ENCODE measurements around the gene RTL1.

RTL1 gene

DNA sequence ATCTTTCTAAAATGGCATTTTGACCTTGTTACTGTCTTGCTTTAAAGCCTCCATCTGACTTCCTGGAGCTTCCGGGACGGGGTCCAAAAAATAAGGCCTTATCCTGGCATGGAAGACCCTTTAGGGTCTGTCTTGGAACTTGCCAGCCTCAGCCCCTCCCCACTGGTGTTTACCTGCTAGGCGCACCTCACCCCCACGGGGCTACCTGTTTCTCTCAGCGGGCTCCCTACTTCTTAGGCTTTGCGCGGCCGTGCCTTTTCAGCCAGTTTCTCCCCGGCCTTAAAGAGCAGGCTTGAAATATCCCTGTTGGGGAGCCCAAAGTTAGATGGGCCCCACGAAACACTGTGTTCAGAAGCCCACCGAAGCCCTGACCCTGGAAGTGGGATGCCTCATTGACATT is 5.1 kb downstream of the RTL1 start:
- no peak for DNase-seq

DNA sequence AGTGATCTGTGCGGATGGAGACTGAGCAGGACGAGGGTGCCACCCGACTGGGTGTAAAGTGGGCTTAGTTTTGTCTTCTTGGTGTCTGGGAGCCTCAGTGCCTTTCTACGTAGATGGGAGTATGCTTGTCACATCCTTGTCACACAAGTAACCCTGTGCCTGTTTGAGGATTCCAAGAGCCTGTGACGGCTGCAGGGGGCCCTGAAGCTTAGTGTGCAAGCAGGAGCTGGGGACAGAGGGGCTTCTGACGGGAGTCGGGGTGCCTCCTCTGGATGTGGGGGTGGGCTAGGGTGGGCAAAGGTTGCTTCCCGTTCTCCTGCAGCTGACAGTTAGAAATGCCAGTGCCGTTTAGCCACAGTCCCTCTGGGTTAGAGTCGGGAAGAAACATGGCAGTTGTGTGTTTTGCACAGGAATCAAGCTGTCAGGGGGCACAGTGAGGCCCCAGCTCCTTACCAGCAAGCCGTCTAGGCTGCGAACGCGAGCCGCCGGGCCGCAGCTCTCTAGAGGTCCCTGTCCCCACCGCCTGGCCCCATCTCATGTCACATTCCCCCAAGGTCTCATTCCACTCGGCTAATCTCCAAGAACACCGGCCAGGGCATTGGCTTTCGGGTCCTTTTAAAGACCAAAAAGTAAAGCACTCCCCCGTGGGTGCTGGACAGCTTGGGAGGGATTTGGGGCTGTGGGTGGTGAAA is 7.0 kb downstream of the RTL1 start:
- no peak for DNase-seq

DNA sequence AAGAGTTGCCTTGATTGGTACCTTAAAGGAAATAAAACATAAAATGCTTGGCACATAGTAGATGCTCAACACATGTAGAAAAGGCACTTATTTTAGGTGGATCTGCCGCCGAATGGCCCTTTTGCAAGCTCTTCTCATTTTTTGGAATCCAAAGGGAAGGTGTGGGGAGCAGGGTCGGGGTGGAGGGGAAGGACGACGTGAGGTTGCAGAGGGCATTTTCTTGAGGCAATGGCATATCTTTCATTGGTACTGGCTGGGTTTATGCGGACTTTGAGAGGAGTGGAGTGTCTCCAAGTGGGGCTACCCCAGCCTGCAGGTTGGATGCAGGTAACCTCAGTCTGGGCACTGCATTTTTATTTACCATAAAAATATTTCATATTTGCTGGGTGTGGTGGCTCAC is 8.1 kb downstream of the RTL1 start:
- DNase-seq = no peak

DNA sequence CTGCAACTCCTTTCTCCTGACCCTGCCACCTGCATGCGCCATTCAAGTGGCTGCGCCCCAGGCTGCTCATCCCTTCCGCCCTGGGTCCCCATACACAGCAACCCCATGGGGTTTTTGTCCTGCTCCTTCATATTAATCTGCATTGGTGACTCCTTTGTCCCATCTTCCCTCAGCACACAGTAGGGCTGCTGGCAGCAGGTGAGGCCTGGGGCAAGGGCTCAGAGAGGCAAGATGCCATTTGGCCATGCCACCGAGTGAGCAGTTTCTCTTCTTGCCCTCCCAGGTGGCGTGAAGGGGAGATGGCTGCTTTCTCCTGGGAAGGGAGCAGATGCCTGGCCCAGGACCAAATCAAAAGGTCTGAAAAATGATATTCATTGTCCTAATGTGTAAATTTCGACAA is 9.1 kb downstream of the RTL1 start:
- no peak for DNase-seq

DNA sequence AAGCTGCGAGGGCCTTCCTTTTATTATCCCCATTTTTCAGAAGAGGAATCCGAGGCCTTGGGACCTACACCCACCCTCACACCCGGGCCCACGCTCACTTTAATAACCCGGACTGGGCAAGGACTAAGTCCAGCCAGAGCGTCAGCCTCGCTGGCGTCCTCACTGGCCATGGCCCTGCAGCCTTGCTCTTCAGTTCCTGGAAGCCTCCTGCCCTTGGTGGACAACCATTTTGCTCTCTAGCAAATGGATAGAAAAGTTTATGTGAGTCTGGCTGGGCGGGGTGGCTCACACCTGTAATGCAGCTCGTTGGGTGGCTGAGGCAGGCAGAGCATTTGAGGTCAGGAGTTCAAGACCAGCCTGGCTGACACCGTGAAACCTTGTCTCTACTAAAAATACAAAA is 9.8 kb downstream of the RTL1 start:
- DNase-seq = no peak

DNA sequence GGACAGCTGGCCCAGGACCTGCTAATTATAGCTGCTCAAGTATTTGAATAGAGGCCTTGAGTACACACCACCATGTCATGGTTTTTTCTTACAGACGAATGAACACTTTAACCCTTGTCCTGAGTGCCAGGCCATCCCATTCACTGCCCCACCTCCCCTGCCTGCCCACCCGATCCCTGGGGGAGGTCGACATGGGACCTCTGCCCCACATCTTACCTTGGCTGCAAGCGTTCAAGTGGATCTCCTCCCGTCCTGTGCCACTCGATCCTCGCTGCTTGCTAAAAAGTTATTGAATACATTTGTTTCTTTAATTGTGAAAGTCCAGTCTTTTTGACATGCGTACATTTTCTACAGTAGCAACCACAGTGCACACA is 10.3 kb downstream of the RTL1 start:
- DNase-seq = no peak

DNA sequence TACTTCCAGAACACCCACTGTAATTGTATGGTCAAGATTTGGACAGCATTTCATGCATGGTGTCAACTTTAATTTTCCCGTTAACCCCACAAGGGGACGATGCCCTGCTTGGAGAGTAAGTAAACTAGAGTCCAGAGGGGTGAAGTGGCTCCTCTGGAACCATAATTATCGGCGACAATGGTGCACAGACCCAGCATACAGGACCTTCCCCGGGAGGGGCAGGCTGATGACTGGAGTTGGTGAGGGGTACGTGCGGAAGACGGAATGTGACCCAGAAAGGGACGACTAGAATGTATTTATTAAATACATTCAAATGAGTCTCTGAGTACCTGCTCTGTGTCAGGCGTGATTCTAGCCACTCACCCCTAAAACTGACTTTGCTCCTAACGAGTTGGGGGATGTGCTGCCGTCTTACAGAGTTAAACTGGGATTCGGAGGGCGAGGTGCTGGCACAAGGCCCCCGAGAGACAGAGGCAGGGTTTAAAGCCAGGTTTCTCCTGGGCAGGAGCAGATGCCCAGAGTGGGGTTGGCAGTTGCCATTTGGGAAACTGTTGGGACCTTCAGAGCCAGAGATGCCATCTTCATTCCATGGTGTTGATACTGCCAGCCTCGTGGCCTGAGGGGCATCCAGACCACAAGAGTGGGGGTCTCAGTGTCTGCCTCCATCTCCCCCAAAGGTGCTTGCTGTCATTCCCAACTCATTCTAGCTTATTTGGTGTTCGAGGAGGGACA is 10.9 kb downstream of the RTL1 start:
- DNase-seq = no peak

DNA sequence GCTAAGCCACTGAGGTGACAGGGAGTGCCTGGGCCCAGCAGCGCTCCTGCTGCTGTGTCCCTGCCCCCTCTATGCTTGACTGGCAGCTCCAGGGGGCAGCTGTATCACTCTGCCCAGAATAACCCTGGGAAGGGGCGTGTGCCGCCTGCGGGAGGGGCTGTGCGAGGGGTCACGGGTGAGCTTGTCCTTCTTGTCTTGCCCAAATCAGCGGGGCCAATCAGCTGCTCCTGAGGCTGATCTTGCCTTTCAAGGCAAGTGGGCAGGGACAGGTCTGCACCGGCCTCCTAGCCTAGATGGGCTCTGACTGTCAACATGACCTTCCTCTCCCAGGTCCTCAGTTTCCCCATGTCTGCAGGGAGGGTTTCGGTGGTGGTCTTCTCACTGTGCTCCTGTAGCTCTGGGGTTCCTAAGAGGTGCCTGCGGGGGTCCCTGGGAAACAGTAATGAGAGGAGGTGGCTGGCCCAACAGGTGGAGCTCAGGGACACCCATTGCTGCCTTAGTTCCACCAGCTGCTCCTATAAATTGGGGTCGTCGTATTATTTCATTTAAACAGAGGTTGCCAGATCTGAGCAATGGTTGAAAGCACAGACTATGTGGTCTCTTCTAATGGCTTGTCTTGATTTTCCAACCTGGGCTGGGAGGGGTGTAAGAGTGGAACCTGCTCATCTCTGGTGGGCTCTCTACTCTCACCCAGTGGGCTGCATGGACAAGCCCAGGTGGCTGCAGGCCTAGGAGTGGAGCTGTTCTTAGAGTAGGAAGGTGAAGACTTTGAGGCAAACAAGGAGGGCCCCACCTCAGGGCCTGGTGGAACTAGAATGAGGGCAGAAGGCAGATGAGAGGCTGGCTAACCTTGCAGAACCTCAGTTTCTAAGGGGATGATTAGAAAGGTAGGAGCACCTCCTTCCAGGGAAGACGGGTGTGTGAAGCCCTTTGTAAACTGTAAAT is 11.7 kb downstream of the RTL1 start:
- no peak for DNase-seq

DNA sequence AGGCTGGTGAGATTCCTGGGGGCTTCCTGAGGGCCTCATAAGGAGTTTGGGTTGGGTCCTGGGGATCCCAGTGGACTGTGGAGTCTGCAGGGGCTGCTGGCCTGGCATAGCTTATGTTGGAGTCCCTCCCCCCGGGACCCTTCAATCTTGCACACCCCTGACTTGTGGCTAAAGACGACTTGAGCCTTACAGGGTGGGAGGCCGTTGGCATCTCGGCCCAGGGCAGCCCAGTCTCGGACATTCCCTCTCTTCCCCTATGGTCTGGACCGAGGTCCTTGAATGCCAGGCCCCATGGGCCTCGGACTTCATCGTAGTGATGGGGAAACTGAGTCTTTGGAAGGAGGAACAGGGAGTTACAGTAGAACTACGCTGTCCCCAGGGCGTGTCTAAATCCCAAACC is 12.5 kb downstream of the RTL1 start:
- no peak for DNase-seq

DNA sequence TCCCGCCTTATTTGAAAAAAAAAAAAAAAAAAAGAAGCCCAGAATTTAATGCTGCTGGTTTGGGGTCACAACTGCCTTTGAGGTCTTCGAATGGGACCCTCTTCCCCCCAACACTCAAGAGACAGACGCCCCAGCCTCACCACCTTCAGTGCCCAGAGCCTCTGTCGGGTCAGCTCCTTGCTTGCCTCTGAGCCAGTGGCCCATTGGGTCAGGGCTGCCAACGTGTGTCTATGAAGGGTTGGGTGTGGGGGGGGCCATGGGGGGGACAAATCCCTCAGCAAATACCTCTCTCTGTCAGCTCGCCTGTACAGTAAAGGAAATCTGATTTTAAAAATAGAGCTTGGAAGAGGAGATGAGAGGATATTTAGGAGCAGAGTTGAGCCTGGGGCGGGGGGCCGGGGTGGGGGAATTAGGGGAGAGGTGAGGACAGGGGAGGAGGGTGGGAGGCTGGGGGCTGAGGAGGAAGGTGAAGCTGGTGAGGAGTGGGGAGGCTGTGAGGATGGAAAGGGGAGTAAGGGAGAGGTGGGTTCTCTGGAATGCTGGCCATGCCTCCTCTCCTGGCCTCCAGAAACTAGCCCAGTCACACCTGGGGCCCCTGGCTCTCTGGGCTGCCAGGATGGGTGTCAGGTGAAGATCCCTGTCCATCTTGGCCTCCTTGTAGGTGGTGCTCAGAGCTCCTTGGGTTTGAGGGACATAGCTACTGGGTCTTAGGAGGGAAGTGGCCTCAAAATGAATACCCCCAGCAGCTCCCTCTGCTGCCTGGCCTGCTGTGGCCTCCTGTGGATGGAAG is 13.3 kb downstream of the RTL1 start:
- DNase-seq = no peak

DNA sequence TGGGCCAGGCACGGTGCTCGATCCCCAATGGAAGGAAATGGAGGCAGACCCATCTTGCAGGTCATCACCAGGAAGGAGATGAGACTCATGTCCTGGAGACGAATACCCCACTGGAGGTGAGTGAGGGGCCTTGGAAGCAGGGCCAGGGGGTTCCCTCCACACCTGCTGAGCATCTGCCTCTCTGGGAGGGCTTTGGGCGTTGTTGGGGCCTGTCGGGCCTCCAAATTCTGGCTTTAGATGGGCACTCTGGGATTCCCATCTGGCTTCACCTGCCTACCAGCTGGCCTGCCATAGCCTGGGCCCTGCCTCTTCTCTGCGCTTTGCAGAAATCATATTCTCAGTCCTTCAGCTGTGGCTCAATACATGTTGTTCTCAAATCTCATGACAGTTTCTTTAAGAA is 13.9 kb downstream of the RTL1 start:
- DNase-seq = no peak

DNA sequence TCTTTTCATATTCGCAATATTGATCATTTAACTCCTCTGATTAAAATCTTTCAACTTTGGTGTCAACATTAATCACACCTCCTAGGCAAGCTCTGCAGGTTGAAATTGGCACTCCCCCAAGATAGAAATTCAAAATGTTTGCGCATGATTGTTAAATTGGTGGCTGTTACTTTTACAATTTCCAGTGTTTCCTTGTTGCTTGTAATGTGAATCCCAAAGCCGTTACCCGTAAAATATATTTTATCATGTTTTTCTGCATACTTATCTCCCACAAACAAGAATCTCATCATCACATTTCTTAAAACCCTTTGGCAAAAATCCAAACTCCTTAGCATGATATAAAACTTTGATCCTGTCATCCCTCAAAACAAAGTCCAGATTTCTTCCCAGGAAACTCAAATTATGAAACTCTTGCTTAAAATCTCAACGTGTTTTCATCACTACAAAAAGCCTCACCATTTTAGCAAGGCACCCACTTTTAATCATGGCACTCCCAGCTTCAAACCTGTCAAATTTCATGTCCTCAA is 14.7 kb downstream of the RTL1 start:
- no peak for DNase-seq

DNA sequence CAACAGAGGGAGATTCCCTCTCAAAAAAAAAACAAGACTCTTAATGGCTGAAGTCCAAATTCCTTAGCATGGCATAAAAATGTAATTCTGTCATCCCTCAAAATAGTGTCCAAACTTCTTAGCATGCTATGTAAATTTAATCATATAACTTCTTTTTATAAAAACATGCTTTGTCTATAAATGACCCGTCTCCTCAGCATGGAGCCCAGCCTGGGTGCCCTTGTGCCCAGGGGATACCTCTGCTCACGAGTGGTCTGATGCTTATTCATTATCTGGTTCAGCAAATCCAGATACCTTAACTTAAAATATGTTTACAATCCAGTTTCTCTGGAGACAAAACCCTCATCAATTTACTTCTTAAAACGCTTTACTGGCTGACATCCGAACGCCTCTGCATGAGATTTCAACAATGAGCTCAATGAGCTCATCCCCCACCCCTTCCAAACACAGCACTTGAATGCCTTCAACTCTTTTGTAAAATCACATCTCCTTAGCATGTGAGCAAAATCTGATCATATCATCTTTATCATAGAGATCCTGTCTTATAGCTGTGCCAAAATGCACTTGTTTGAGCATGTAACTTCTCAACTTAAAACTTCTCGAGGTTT is 15.7 kb downstream of the RTL1 start:
- no peak for DNase-seq

DNA sequence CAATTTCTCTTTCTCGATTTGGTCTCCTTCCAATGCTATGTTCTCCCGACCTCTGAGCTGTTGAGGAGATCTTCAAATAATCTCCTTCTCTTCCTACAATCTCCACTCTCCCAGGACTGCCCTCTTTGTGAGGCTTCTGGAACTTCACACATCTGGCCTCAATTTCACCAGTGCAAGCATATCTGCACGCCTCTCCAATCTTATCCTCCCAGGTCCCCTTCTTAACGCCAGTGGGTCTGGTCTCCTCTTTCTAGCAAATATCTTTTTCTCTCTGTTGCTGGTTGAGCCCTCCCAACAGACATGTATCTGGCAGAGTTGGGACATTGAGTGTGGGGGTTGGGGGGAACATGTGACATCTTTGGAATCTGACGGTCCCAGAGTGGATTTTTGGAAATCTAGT is 17.9 kb downstream of the RTL1 start:
- DNase-seq = no peak

DNA sequence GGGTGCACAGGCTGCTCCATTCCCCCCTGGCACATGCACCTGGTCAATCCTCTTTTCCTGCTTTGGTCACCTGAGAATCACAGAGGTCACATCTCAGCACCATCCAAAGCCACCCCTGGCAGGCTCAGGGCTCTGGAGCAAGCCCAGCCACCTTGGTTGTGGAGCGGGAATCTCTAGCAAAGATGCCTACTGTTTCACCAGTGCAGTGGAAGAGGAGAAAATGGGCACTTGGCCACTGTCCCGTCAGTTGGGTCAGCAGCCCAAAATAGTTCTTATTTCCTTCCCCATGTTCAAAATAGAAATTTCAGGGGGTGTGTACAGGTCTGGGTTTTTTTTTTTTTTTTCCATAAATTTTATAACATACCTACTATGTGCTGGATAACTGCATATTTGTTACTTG is 18.3 kb downstream of the RTL1 start:
- DNase-seq = no peak

DNA sequence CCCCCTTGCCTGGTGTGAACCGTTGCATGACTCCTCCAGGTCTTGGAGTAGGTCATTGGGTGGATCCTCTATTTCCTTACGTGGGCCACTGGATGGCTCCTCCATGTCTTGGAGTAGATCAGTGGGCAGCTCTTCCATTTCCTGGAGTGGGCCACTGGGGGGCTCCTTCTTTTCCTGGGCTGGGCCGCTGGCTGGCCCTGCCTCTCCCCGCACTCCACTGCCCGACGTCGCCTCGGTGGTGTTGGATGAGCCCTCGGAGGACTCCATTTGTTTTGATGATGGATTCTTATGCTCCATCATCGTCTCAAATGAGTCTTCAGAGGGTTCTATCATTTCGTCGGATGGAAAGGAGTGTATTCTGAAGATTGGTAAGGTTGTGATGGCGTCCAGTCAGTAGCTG is 19.1 kb downstream of the RTL1 start:
- DNase-seq = no peak

DNA sequence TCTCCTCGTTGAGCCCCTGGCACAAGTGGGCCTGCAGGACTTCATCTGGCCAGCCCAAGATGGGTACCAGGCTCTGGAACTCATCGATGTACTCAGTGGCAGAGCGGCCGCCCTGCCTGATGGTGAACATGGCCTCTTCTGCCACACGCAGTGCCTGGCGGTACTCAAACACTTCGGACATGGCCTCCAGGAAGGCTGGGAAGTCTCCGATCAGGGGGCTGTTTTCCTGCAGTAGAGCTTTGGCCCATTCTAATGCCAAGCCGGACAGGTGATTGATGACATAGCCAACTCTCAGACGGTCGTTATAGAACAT is 19.8 kb downstream of the RTL1 start:
- no peak for DNase-seq

DNA sequence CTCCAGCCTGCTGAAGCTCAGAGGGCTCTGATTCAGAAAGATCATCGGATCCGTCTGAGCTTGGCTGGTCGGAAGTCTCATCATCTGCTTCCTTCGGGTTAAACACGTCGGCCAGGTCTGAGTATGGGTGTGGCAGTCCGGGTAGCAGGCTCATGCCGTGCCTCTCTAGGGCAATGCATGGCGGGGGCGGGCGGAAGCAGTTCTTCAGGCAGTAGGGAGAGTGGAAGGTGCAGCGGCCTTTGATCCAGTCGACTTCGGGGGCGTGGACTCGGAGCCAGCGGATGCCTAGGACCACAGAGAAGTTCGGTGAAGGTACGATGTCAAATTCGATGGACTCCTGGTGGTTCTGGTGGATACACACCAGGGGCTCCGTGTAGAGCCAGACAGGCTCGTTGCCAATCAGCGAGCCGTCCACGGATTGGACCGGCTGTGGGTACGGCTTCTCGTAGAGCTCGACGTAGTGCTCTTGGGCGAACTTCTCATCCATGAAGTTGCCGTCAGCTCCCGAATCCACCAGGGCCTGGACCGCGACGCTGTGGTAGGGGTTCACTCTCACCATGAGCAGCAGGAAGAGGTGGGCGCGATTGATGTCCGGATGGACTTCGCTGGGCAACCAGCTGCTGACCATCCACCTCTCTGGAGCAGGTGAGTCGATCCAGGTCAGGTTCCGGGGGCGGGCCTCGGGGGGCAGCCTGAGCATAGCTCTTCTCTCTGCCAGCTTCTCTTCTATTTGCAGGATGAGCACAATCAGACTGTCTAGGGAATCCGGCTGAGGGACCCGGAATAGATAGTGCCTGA is 20.3 kb downstream of the RTL1 start:
- no peak for DNase-seq

DNA sequence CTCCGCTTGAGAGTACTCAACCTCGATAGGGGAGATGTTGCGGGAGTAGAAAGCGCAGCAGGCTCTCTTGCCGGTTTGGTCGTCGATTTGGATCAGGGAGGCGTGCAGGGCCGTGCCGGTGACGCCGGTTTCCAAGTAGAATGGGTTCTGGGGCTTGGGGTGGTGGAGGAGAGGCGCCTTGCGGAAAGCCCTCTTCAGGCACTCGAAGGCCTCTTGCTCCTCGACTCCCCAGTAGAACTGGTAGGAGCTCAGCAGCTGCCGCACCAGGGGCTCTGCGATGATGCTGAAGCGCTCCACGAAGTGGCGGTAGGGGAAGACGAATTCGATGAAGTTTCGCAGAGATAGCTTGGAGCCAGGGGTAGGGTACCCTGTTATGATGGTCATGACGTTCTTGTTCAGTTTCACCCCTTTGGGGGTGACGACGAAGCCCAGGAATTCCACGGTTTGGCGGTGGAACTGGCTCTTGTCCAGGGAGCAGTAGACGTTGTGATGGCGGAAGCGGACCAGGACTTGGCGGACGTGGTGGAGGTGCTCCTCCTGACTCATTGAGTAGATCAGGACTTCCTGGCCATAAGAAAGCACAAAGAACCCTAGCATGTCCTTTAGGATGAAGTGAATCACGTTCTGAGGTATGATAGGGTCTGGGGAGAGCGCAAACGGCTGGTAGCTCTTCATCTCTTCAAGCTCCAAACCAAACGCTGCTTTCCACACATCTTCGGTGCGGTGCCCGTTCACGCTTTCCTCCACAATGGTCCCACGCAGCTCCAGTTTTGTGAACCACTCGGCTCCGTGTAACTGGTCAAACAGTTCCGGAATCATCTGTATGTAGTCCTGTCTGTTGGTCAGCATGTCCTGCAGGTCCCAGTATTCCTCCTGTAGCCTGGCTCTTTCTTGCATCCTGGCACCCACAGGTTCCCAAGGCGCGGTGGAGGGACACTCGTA is 21.2 kb downstream of the RTL1 start:
- DNase-seq = no peak

Measured in EL (cell line).